ENCODE measurements around the gene PLEKHN1. TPM values are rescaled to one million over a fixed set of nuclear protein-coding genes. Genes with fewer than 3 reads are reported as not detected.

PLEKHN1 gene
- total and polyA plus RNA-seq, 4 experiments from 2014 or later = 0.50 to 2.9 (median 2.2) TPM; not detected in 1

GRCh38 chr1:964691-965525 lies 1.4 kb upstream of the PLEKHN1 start:
- Mint-ChIP-seq H3K27ac (peak overlapping the region in 2 of 7 donors; percentile 82 to 88), H3K27me3 (peaks cover 1 to 2% of the 10 kb centered on the region in 2 donors), H3K9me3 (no peaks in the 10 kb centered on the region), H3K4me1 (peaks cover 0 to 14% (median 5%) of the 10 kb centered on the region in 4 donors), H3K36me3 (peaks cover 0 to 2% of the 10 kb centered on the region in 2 donors), H3K4me3 (peak overlapping the region in 2 of 8 donors; percentile 21 to 28)
- intact Hi-C loops (cut with micrococcal nuclease) = no loop called here
- peaks cover 25% of the 10 kb centered on the region for H3K4me1 ChIP-seq (ENCODE audit: insufficient read depth, low read length)
- POLR2A ChIA-PET (ENCODE audit: partially characterized antibody) = interaction anchor here (1.1 kb wide), 1 partner anchor 30 kb away, joined by 4 read pairs; no protein-coding TSS in a partner anchor
- no peaks in the 10 kb centered on the region for H3K27me3 ChIP-seq (ENCODE audit: insufficient read depth, low read length)
- no peak overlapping the region for H3K4me3 ChIP-seq (ENCODE audit: low read length in 2 of 2)
- peak in 1 of 5 donors; percentile 38 for DNase-seq
- no peak overlapping the region for H3K27ac ChIP-seq (ENCODE audit: low read depth, low read length)
- CTCF ChIA-PET (ENCODE audit: partially characterized antibody) = no interaction called here
- no peaks in the 10 kb centered on the region for H3K36me3 ChIP-seq (ENCODE audit: insufficient read depth, low read length)
- H3K9me3 ChIP-seq (ENCODE audit: control insufficient read depth in 1 of 2, low read length in 2 of 2) = no peaks in the 10 kb centered on the region

GRCh38 chr1:965526-966134 lies 652 bp upstream of the PLEKHN1 start:
- Mint-ChIP-seq H3K36me3 (no peaks in the 10 kb centered on the region), H3K9me3 (no peaks in the 10 kb centered on the region), H3K4me1 (peaks cover 0 to 14% (median 5%) of the 10 kb centered on the region in 4 donors), H3K4me3 (peak overlapping the region in 5 of 8 donors; percentile 9 to 43 (median 20)), H3K27me3 (peaks cover 1 to 2% of the 10 kb centered on the region in 2 donors), H3K27ac (peak overlapping the region in 2 of 7 donors; percentile 30 to 48)
- CTCF ChIA-PET (ENCODE audit: partially characterized antibody) = no interaction called here
- Histone ChIP-seq H3K4me1 (ENCODE audit: insufficient read depth, low read length) (peaks cover 25% of the 10 kb centered on the region), H3K27me3 (ENCODE audit: insufficient read depth, low read length) (no peaks in the 10 kb centered on the region), H3K27ac (ENCODE audit: low read depth, low read length) (peak overlapping the region; percentile 67), H3K4me3 (ENCODE audit: low read length in 2 of 2) (peak overlapping the region in 1 of 2 donors; percentile 67), H3K36me3 (ENCODE audit: insufficient read depth, low read length) (no peaks in the 10 kb centered on the region), H3K9me3 (ENCODE audit: control insufficient read depth in 1 of 2, low read length in 2 of 2) (no peaks in the 10 kb centered on the region)
- POLR2A ChIA-PET (ENCODE audit: partially characterized antibody) = interaction anchor here (1.1 kb wide), 1 partner anchor 31 kb away, joined by 4 read pairs; no protein-coding TSS in a partner anchor
- DNase-seq = peak in 1 of 5 donors; percentile 39
- intact Hi-C loops (cut with micrococcal nuclease) = no loop called here

- ChIA-PET POLR2A (ENCODE audit: partially characterized antibody) (interaction anchor here (0.7 to 1.3 kb wide), 8 partner anchors 8 to 382 kb away, joined by 3 to 11 read pairs (median 6); partner anchors contain the start of genes ISG15 and NOC2L), CTCF (ENCODE audit: partially characterized antibody) (interaction anchor here (0.9 to 1.7 kb wide), 4 partner anchors 8 to 97 kb away, joined by 3 to 9 read pairs (median 5); partner anchors contain the start of gene NOC2L)
- intact Hi-C loops (cut with micrococcal nuclease) = no loop called here
- H3K4me1 ChIP-seq (ENCODE audit: insufficient read depth, low read length) = peaks cover 18% of the 10 kb centered on the region
- H3K9me3 ChIP-seq (ENCODE audit: control insufficient read depth in 1 of 2, low read length in 2 of 2) = no peaks in the 10 kb centered on the region
- peak overlapping the region; percentile 76 to 91 (median 81) for H3K4me3 Mint-ChIP-seq
- H3K36me3 Mint-ChIP-seq = no peaks in the 10 kb centered on the region
- H3K4me1 Mint-ChIP-seq = peaks cover 0 to 14% (median 3%) of the 10 kb centered on the region in 4 donors
- peak; percentile 53 to 79 (median 61) for DNase-seq
- peak overlapping the region; percentile 47 to 67 for H3K4me3 ChIP-seq (ENCODE audit: low read length in 2 of 2)
- H3K9me3 Mint-ChIP-seq = no peaks in the 10 kb centered on the region
- peaks cover 1 to 2% of the 10 kb centered on the region in 2 donors for H3K27me3 Mint-ChIP-seq
- peak overlapping the region in 3 of 7 donors; percentile 41 to 53 (median 52) for H3K27ac Mint-ChIP-seq
- H3K36me3 ChIP-seq (ENCODE audit: insufficient read depth, low read length) = no peaks in the 10 kb centered on the region
- no peaks in the 10 kb centered on the region for H3K27me3 ChIP-seq (ENCODE audit: insufficient read depth, low read length)
- H3K27ac ChIP-seq (ENCODE audit: low read depth, low read length) = peak overlapping the region; percentile 67
These were observed 520 bp downstream of the PLEKHN1 start for GRCh38 chr1:966704-967300.

- peaks cover 18% of the 10 kb centered on the region for H3K4me1 ChIP-seq (ENCODE audit: insufficient read depth, low read length)
- no peak overlapping the region for H3K27ac ChIP-seq (ENCODE audit: low read depth, low read length)
- H3K9me3 ChIP-seq (ENCODE audit: control insufficient read depth in 1 of 2, low read length in 2 of 2) = no peaks in the 10 kb centered on the region
- peaks cover 0 to 14% (median under 1%) of the 10 kb centered on the region in 4 donors for H3K4me1 Mint-ChIP-seq
- H3K36me3 ChIP-seq (ENCODE audit: insufficient read depth, low read length) = no peaks in the 10 kb centered on the region
- peaks cover 1 to 2% of the 10 kb centered on the region in 2 donors for H3K27me3 Mint-ChIP-seq
- H3K4me3 ChIP-seq (ENCODE audit: low read length in 2 of 2) = peak overlapping the region in 1 of 2 donors; percentile 67
- no peak for DNase-seq
- H3K27me3 ChIP-seq (ENCODE audit: insufficient read depth, low read length) = no peaks in the 10 kb centered on the region
- H3K4me3 Mint-ChIP-seq = peak overlapping the region in 3 of 8 donors; percentile 13 to 31 (median 26)
- H3K36me3 Mint-ChIP-seq = no peaks in the 10 kb centered on the region
- CTCF ChIA-PET (ENCODE audit: partially characterized antibody) = interaction anchor here (1.5 to 1.7 kb wide), 2 partner anchors 8 to 62 kb away, joined by 7 to 9 read pairs; no protein-coding TSS in a partner anchor
- H3K27ac Mint-ChIP-seq = no peak overlapping the region
- H3K9me3 Mint-ChIP-seq = no peaks in the 10 kb centered on the region
- POLR2A ChIA-PET (ENCODE audit: partially characterized antibody) = interaction anchor here (0.6 to 1.3 kb wide), 6 partner anchors 8 to 93 kb away, joined by 3 to 11 read pairs (median 8); partner anchors contain the start of genes ISG15 and NOC2L
- intact Hi-C loops (cut with micrococcal nuclease) = no loop called here
These were observed 1.4 kb downstream of the PLEKHN1 start for GRCh38 chr1:967466-968343.

- Histone ChIP-seq H3K27me3 (ENCODE audit: insufficient read depth, low read length) (no peaks in the 10 kb centered on the region), H3K36me3 (ENCODE audit: insufficient read depth, low read length) (no peaks in the 10 kb centered on the region), H3K27ac (ENCODE audit: low read depth, low read length) (no peak overlapping the region), H3K9me3 (ENCODE audit: control insufficient read depth in 1 of 2, low read length in 2 of 2) (no peaks in the 10 kb centered on the region), H3K4me3 (ENCODE audit: low read length in 2 of 2) (no peak overlapping the region), H3K4me1 (ENCODE audit: insufficient read depth, low read length) (peaks cover 18% of the 10 kb centered on the region)
- Mint-ChIP-seq H3K36me3 (no peaks in the 10 kb centered on the region), H3K27me3 (peaks cover 1 to 2% of the 10 kb centered on the region in 2 donors), H3K27ac (peak overlapping the region in 1 of 7 donors; percentile 59), H3K9me3 (no peaks in the 10 kb centered on the region), H3K4me1 (peaks cover 0 to 14% (median under 1%) of the 10 kb centered on the region in 4 donors), H3K4me3 (peak overlapping the region in 2 of 8 donors; percentile 27 to 50)
- DNase-seq = no peak
- intact Hi-C loops (cut with micrococcal nuclease) = no loop called here
- CTCF ChIA-PET (ENCODE audit: partially characterized antibody) = interaction anchor here (1.8 kb wide), 1 partner anchor 15 kb away, joined by 4 read pairs; no protein-coding TSS in a partner anchor
- POLR2A ChIA-PET (ENCODE audit: partially characterized antibody) = no interaction called here
These were observed 3.1 kb downstream of the PLEKHN1 start for GRCh38 chr1:969260-969855.

All from CD4-positive, alpha-beta memory T cell (primary cell).